Measurements from ENCODE around the gene ZFHX3. TPM values are rescaled to one million over a fixed set of nuclear protein-coding genes. Genes with fewer than 3 reads are reported as not detected.

Gene ZFHX3
- total and polyA plus RNA-seq, 9 donors, result 3.4 to 17.6 (median 11.9) TPM

GRCh38 chr16:72962347-72962746, 85.6 kb downstream of the ZFHX3 start:
- Histone ChIP-seq H3K4me1 (ENCODE audit: insufficient read depth) (no peaks in the 10 kb centered on the region), H3K4me3 (no peak overlapping the region), H3K27ac (no peak overlapping the region), H3K36me3 (no peaks in the 10 kb centered on the region), H3K27me3 (no peaks in the 10 kb centered on the region), H3K9me3 (no peaks in the 10 kb centered on the region)
- TF ChIP-seq CTCF (IDR thresholded peaks at IDR 0.05) (no peak), POLR2A (IDR thresholded peaks at IDR 0.05) (no peak), EP300 (IDR thresholded peaks at IDR 0.05) (no peak)
- WGBS, 3 donors, result 85 to 96% (median 93%) methylated on average over 8 of the region's 8 CpGs
- DNase-seq, result no peak
- intact Hi-C loops (cut with DNase I), result no loop called here

GRCh38 chr16:72961863-72962262, 86.1 kb downstream of the ZFHX3 start:
- Histone ChIP-seq H3K4me3 (no peak overlapping the region), H3K27me3 (no peaks in the 10 kb centered on the region), H3K27ac (no peak overlapping the region), H3K9me3 (no peaks in the 10 kb centered on the region), H3K36me3 (no peaks in the 10 kb centered on the region), H3K4me1 (ENCODE audit: insufficient read depth) (no peaks in the 10 kb centered on the region)
- no peak for DNase-seq
- TF ChIP-seq CTCF (IDR thresholded peaks at IDR 0.05) (no peak), POLR2A (IDR thresholded peaks at IDR 0.05) (no peak), EP300 (IDR thresholded peaks at IDR 0.05) (no peak)
- intact Hi-C loops (cut with DNase I), result no loop called here
- WGBS, 3 donors, result 85 to 96% (median 93%) methylated on average over 9 of the region's 9 CpGs

- 82 to 87% (median 83%) methylated on average over 20 of the region's 20 CpGs for WGBS, 3 donors
- no peak for DNase-seq
- H3K4me1 ChIP-seq (ENCODE audit: insufficient read depth), result no peaks in the 10 kb centered on the region
- no peaks in the 10 kb centered on the region for H3K27me3 ChIP-seq
- H3K27ac ChIP-seq, result no peak overlapping the region
- intact Hi-C loops (cut with DNase I), result no loop called here
- H3K36me3 ChIP-seq, result no peaks in the 10 kb centered on the region
- H3K9me3 ChIP-seq, result no peaks in the 10 kb centered on the region
- TF ChIP-seq EP300 (IDR thresholded peaks at IDR 0.05), result no peak
- no peak overlapping the region for H3K4me3 ChIP-seq
These were observed 86.7 kb downstream of the ZFHX3 start for GRCh38 chr16:72961115-72961832.

- H3K36me3 ChIP-seq, result no peaks in the 10 kb centered on the region
- no peak overlapping the region for H3K4me3 ChIP-seq
- DNase-seq, result no peak
- no peaks in the 10 kb centered on the region for H3K9me3 ChIP-seq
- WGBS, 3 donors, result 97% methylated on average over 20 of the region's 20 CpGs
- H3K4me1 ChIP-seq (ENCODE audit: insufficient read depth), result no peaks in the 10 kb centered on the region
- H3K27ac ChIP-seq, result no peak overlapping the region
- no peaks in the 10 kb centered on the region for H3K27me3 ChIP-seq
- intact Hi-C loops (cut with DNase I), result no loop called here
- TF ChIP-seq EP300 (IDR thresholded peaks at IDR 0.05) (no peak), CTCF (IDR thresholded peaks at IDR 0.05) (no peak), POLR2A (IDR thresholded peaks at IDR 0.05) (no peak)
These were observed 87.8 kb downstream of the ZFHX3 start for GRCh38 chr16:72960101-72960500.

GRCh38 chr16:72959301-72959996, 88.5 kb downstream of the ZFHX3 start:
- H3K4me1 ChIP-seq (ENCODE audit: insufficient read depth), result no peaks in the 10 kb centered on the region
- no peaks in the 10 kb centered on the region for H3K9me3 ChIP-seq
- 97 to 98% (median 97%) methylated on average over 45 to 46 of the region's 46 CpGs for WGBS, 3 donors
- TF ChIP-seq EP300 (IDR thresholded peaks at IDR 0.05) (no peak), CTCF (IDR thresholded peaks at IDR 0.05) (no peak), POLR2A (IDR thresholded peaks at IDR 0.05) (no peak)
- no peaks in the 10 kb centered on the region for H3K27me3 ChIP-seq
- no peak overlapping the region for H3K27ac ChIP-seq
- no peak for DNase-seq
- intact Hi-C loops (cut with DNase I), result no loop called here
- H3K4me3 ChIP-seq, result no peak overlapping the region
- H3K36me3 ChIP-seq, result no peaks in the 10 kb centered on the region

Measured in ovary (tissue), 9 donors.